T-cell (primary cell): ENCODE measurements around the gene MED12L. TPM values are rescaled to one million over a fixed set of nuclear protein-coding genes. Genes with fewer than 3 reads are reported as not detected.
"Not testable (repeated sequence)": the region's sequence is repeated elsewhere in the genome, so short reads cannot be mapped to it uniquely, and the experiment has no call there.

Source experiments
- ATAC-seq, 4 experiments: fragments of 200-7000 bp in 3 of 4; fragments of 150-1000 bp in 1 of 4; cut with Tn5 transposase; replicated peaks in 1 of 4; 1 replicate in 3 of 4; 2 replicates in 1 of 4; pipeline ENCODE4 v1.10.0; 2021; ENCODE audit warnings: moderate library complexity in 3 of 4, mild to moderate bottlenecking in 2 of 4, moderate number of reproducible peaks in 1 of 4
- CTCF ChIA-PET, 2 donors: fragments of 300-600 bp; sonication (Branson Sonifier 250); formaldehyde crosslinking; loops; one replicate each; lab custom pipeline; 2022; ENCODE audit warnings: antibody characterized with exemption in 2 of 2; lab: Charles Lee
- POLR2A ChIA-PET, 2 donors: fragments of 300-600 bp; sonication (Branson Sonifier 250); formaldehyde crosslinking; loops; one replicate each; lab custom pipeline; 2022; ENCODE audit warnings: antibody characterized with exemption in 2 of 2; lab: Charles Lee
- DNase-seq, 35 experiments: peaks; one replicate each; pipeline versions ENCODE4 v3.0.0 to v3.0.0-alpha.2; 2013 to 2023
- H3K27ac ChIP-seq: one replicate; pipeline ENCODE4 v1.5.1; 2013; ENCODE audit warnings: low read length
- H3K27me3 ChIP-seq, 2 experiments: replicated peaks in 1 of 2; 1 replicate in 1 of 2; 2 replicates in 1 of 2; pipeline versions ENCODE4 v1.6.1 to v1.7.0; 2013; ENCODE audit warnings: low read length in 1 of 2, mixed read lengths in 1 of 2; ENCODE audit not compliant: control insufficient read depth in 2 of 2, insufficient read depth in 2 of 2; ENCODE audit errors: extremely low read depth in 1 of 2
- H3K36me3 ChIP-seq, 2 donors: 1 replicate in 1 of 2; 2 replicates in 1 of 2; pipeline versions ENCODE4 v1.6.1 to v1.7.0; 2013; ENCODE audit warnings: low read length in 1 of 2; ENCODE audit not compliant: control insufficient read depth in 2 of 2, insufficient read depth in 1 of 2; ENCODE audit errors: extremely low read depth in 1 of 2
- H3K4me1 ChIP-seq, 2 experiments: 1 replicate in 1 of 2; 2 replicates in 1 of 2; pipeline versions ENCODE4 v1.6.1 to v1.7.0; 2013; ENCODE audit warnings: low read length in 2 of 2, mixed read lengths in 1 of 2; ENCODE audit not compliant: insufficient read depth in 2 of 2, control insufficient read depth in 1 of 2; ENCODE audit errors: extremely low read depth in 1 of 2
- H3K4me3 ChIP-seq, 2 donors: 1 replicate in 1 of 2; 2 replicates in 1 of 2; pipeline versions ENCODE4 v1.5.1 to v1.7.0; 2013; ENCODE audit warnings: mild to moderate bottlenecking in 2 of 2, low read length in 1 of 2, moderate library complexity in 1 of 2; ENCODE audit not compliant: control insufficient read depth in 1 of 2; ENCODE audit errors: extremely low read depth in 1 of 2
- H3K9me3 ChIP-seq: 2 replicates; pipeline ENCODE4 v1.7.0; 2013
- H3K27ac Mint-ChIP-seq, 2 donors: one replicate each; pipeline ENCODE4 v1.8.0; 2020 to 2021; ENCODE audit warnings: mild to moderate bottlenecking in 2 of 2, mixed read lengths in 2 of 2
- H3K27me3 Mint-ChIP-seq, 2 donors: one replicate each; pipeline ENCODE4 v1.8.0; 2021 to 2022; ENCODE audit warnings: mixed read lengths in 2 of 2
- H3K36me3 Mint-ChIP-seq: one replicate; pipeline ENCODE4 v1.8.0; 2021; ENCODE audit warnings: mixed read lengths
- H3K4me1 Mint-ChIP-seq, 3 donors: one replicate each; pipeline ENCODE4 v1.8.0; 2020 to 2022; ENCODE audit warnings: mixed read lengths in 3 of 3, mild to moderate bottlenecking in 1 of 3
- H3K4me3 Mint-ChIP-seq, 3 donors: one replicate each; pipeline ENCODE4 v1.8.0; 2020 to 2022; ENCODE audit warnings: mild to moderate bottlenecking in 3 of 3, mixed read lengths in 3 of 3, moderate library complexity in 3 of 3
- H3K9me3 Mint-ChIP-seq, 3 donors: one replicate each; pipeline ENCODE4 v1.8.0; 2020 to 2022; ENCODE audit warnings: mixed read lengths in 3 of 3
- WGBS: methylation state at CpG from one replicate; pipeline ENCODE4 v1.1.5; 2013; ENCODE audit warnings: missing lambda C conversion rate; ENCODE audit not compliant: insufficient coverage; 5-methylcytosine and 5-hydroxymethylcytosine counted together
- total RNA-seq, 35 experiments: library from RNA in 6 of 35; stranded (reverse) in 6 of 35; fragments of 120-200 nt in 1 of 35; gene quantifications; one replicate each; pipeline versions ENCODE4 v1.2.1 to v1.2.4 and lab custom pipeline; 2013 to 2026

MED12L gene
- total RNA-seq, 5 donors from 2014 or later (not counting 1 experiment from before 2014, with no cell fraction given), result 0.55 to 2.1 (median 0.66) TPM

DNA sequence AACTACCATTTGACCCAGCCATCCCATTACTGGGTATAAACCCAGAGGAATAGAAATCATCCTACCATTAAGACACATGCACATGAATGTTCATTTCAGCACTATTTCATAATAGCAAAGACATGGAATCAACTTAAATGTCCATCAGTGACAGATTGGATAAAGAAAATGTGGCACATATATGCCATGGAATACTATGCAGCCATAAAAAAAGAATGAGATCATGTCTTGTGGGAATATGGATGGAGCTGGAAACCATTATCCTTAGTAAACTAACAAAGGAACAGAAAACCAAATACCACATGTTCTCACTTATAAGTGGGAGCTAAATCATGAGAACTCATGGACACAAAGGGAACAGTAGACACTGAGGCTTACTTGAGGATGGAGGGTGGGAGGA is 146.9 kb downstream of the MED12L start:
- POLR2A ChIA-PET, result not testable (repeated sequence)

GRCh38 chr3:151232991-151233390 is 147.5 kb downstream of the MED12L start:
- WGBS, result 70% methylated on average over 3 of the region's 4 CpGs
- Histone ChIP-seq H3K27ac (no peak overlapping the region), H3K4me3 (no peak overlapping the region), H3K9me3 (no peaks in the 10 kb centered on the region), H3K36me3 (no peaks in the 10 kb centered on the region), H3K4me1 (peaks cover 0 to 15% of the 10 kb centered on the region in 2 experiments), H3K27me3 (no peaks in the 10 kb centered on the region)
- Mint-ChIP-seq H3K36me3 (no peaks in the 10 kb centered on the region), H3K4me3 (no peak overlapping the region), H3K27ac (no peak overlapping the region), H3K27me3 (peaks cover 0 to 1% of the 10 kb centered on the region in 2 donors), H3K9me3 (no peaks in the 10 kb centered on the region), H3K4me1 (peaks cover 23 to 26% (median 25%) of the 10 kb centered on the region in 3 donors)
- ATAC-seq, result no peak
- ChIA-PET POLR2A (interaction anchor here in 1 of 2 donors (0.6 kb wide), 1 partner anchor 99 kb away, joined by 4 read pairs; no protein-coding TSS in a partner anchor), CTCF (interaction anchor here (0.5 to 1.5 kb wide), 5 partner anchors 15 to 201 kb away, joined by 3 to 5 read pairs (median 3); partner anchors contain the start of gene P2RY14 (in 1 of the 2))
- DNase-seq, result no peak

More for the DNA sequence above, 146.9 kb downstream of the MED12L start:
- DNase-seq, H3K36me3 Mint-ChIP-seq, H3K27me3 ChIP-seq, H3K4me3 Mint-ChIP-seq, H3K4me3 ChIP-seq, H3K27me3 Mint-ChIP-seq, H3K9me3 Mint-ChIP-seq, H3K36me3 ChIP-seq, H3K27ac Mint-ChIP-seq, ATAC-seq, H3K9me3 ChIP-seq, H3K27ac ChIP-seq: not testable (repeated sequence)
- CTCF ChIA-PET, result interaction anchor here in 1 of 2 donors (0.6 to 1.5 kb wide), 3 partner anchors 46 to 161 kb away, joined by 3 to 5 read pairs (median 5); partner anchors contain the start of gene P2RY14
- H3K4me1 Mint-ChIP-seq, result peaks cover 29 to 32% (median 31%) of the 10 kb centered on the region in 3 donors
- peaks cover 3 to 19% of the 10 kb centered on the region in 2 experiments for H3K4me1 ChIP-seq

GRCh38 chr3:151234825-151235224 is 149.4 kb downstream of the MED12L start:
- Histone ChIP-seq H3K27me3 (no peaks in the 10 kb centered on the region), H3K4me1 (peaks cover 0 to 6% of the 10 kb centered on the region in 2 experiments), H3K4me3 (no peak overlapping the region), H3K36me3 (no peaks in the 10 kb centered on the region), H3K27ac (no peak overlapping the region), H3K9me3 (no peaks in the 10 kb centered on the region)
- DNase-seq (no peak), ATAC-seq (no peak)
- no peak overlapping the region for H3K4me3 Mint-ChIP-seq
- ChIA-PET CTCF (interaction anchor here (1.0 to 1.5 kb wide), 4 partner anchors 9 to 67 kb away, joined by 3 to 7 read pairs (median 4); no protein-coding TSS in a partner anchor), POLR2A (no interaction called here)
- peaks cover 15 to 18% (median 17%) of the 10 kb centered on the region in 3 donors for H3K4me1 Mint-ChIP-seq
- no peaks in the 10 kb centered on the region for H3K9me3 Mint-ChIP-seq
- H3K36me3 Mint-ChIP-seq, result no peaks in the 10 kb centered on the region
- no peak overlapping the region for H3K27ac Mint-ChIP-seq
- no CpG with 5 or more reads among the region's 6 CpGs for WGBS
- peaks cover 0 to 1% of the 10 kb centered on the region in 2 donors for H3K27me3 Mint-ChIP-seq

DNA sequence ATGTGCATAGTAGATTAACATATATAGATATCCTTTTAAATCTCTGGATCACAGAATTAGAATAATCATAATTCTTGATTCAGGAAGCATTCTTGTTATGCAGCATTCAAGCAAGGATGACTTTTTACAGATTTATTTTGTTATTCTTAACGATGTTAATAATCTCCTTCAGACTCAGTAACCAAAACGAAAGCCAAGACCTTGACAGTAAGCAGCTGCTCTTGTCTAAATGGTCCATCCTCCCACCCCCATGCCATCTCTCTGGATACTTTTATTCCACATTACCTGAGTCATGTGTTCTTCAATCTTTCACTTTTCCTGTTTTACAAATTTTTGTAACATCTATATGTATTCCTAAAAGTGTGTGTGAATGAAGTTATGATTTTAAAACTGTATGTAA is 150.9 kb downstream of the MED12L start:
- H3K36me3 Mint-ChIP-seq, result no peaks in the 10 kb centered on the region
- Histone ChIP-seq H3K4me1 (no peaks in the 10 kb centered on the region), H3K4me3 (no peak overlapping the region), H3K36me3 (no peaks in the 10 kb centered on the region), H3K27ac (no peak overlapping the region), H3K9me3 (no peaks in the 10 kb centered on the region), H3K27me3 (no peaks in the 10 kb centered on the region)
- peaks cover 0 to 3% of the 10 kb centered on the region in 2 donors for H3K27me3 Mint-ChIP-seq
- ChIA-PET POLR2A (no interaction called here), CTCF (no interaction called here)
- 80% methylated on average over 1 of the region's 2 CpGs for WGBS
- no peaks in the 10 kb centered on the region for H3K9me3 Mint-ChIP-seq
- H3K4me3 Mint-ChIP-seq, result no peak overlapping the region
- H3K4me1 Mint-ChIP-seq, result peaks cover 2 to 5% (median 3%) of the 10 kb centered on the region in 3 donors
- DNase-seq, result no peak
- no peak overlapping the region for H3K27ac Mint-ChIP-seq
- ATAC-seq, result no peak

DNA sequence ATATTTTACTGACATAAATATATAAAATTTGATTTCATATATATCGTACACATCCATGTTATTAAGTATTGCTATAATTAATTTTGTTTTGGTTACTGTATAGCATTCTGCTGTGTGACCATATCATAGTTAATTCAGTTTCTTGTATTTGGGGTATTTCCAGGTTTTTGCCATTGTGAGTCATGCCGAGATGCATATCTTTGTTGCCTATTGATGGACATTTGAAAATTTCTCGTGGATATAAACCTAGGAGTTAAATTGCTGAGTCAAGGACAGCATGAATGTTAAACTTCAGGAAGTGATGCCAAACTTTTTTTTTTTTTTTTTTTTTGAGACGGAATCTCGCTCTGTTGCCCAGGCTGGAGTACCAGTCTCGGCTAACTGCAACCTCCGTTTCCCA is 151.3 kb downstream of the MED12L start:
- CTCF ChIA-PET, result no interaction called here
- Mint-ChIP-seq H3K36me3 (no peaks in the 10 kb centered on the region), H3K4me3 (no peak overlapping the region), H3K4me1 (peaks cover 0 to 3% (median 0%) of the 10 kb centered on the region in 3 donors), H3K27me3 (peaks cover 0 to 5% of the 10 kb centered on the region in 2 donors), H3K9me3 (no peaks in the 10 kb centered on the region), H3K27ac (no peak overlapping the region)
- H3K4me3 ChIP-seq, result no peak overlapping the region
- no peaks in the 10 kb centered on the region for H3K4me1 ChIP-seq
- DNase-seq, result no peak
- H3K27ac ChIP-seq, result no peak overlapping the region
- 92% methylated on average over 2 of the region's 7 CpGs for WGBS
- ATAC-seq, result no peak
- H3K36me3 ChIP-seq, result no peaks in the 10 kb centered on the region
- no peaks in the 10 kb centered on the region for H3K9me3 ChIP-seq
- POLR2A ChIA-PET, result no interaction called here
- H3K27me3 ChIP-seq, result no peaks in the 10 kb centered on the region

GRCh38 chr3:151242006-151242405 is 156.5 kb downstream of the MED12L start:
- H3K4me3 ChIP-seq, H3K27me3 Mint-ChIP-seq, CTCF ChIA-PET, H3K4me3 Mint-ChIP-seq, H3K27ac ChIP-seq, H3K27ac Mint-ChIP-seq, POLR2A ChIA-PET, DNase-seq, H3K9me3 ChIP-seq, H3K36me3 ChIP-seq, H3K9me3 Mint-ChIP-seq, H3K27me3 ChIP-seq, H3K4me1 ChIP-seq, ATAC-seq, H3K36me3 Mint-ChIP-seq, H3K4me1 Mint-ChIP-seq: not testable (repeated sequence)
- WGBS, result 90% methylated on average over 4 of the region's 18 CpGs
